Colonic mucosa (tissue), 4 donors: ENCODE data around the gene HUS1B. TPM values are rescaled to one million over a fixed set of nuclear protein-coding genes. Genes with fewer than 3 reads are reported as not detected.

Experiments
- DNase-seq: peaks from one replicate; pipeline ENCODE4 v3.0.0-alpha.2; 2020
- H3K27ac ChIP-seq: fragments of 200-600 bp; one replicate; pipeline ENCODE4 v1.8.0; 2021
- H3K27me3 ChIP-seq: fragments of 200-600 bp; one replicate; pipeline ENCODE4 v1.8.0; 2021
- H3K36me3 ChIP-seq: fragments of 200-600 bp; one replicate; pipeline ENCODE4 v1.8.0; 2021
- H3K4me1 ChIP-seq: fragments of 200-600 bp; one replicate; pipeline ENCODE4 v1.8.0; 2021; ENCODE audit warnings: mild to moderate bottlenecking
- H3K4me3 ChIP-seq: fragments of 200-600 bp; one replicate; pipeline ENCODE4 v1.8.0; 2021
- H3K9ac ChIP-seq, 2 donors: one replicate each; pipeline ENCODE4 v1.7.0; 2013; ENCODE audit warnings: control low read depth in 2 of 2, low read depth in 2 of 2, low read length in 2 of 2
- H3K9me3 ChIP-seq: fragments of 200-600 bp; one replicate; pipeline ENCODE4 v1.8.0; 2021
- CTCF ChIP-seq: fragments of 200-600 bp; IDR thresholded peaks from one replicate; pipeline ENCODE4 v1.8.0; 2022; ENCODE audit warnings: antibody characterized with exemption, mild to moderate bottlenecking
- intact Hi-C: fragments of 100-400 bp; cut with DNase I; formaldehyde crosslinking; loops from one replicate; pipeline ENCODE4 v1.14.1; 2022
- total RNA-seq, 2 donors: library from RNA; stranded (reverse); fragmentation: NEBNext Ultra II Directional in 1 of 2; extraction: Animal tissue kit (Norgen Biotek cat#: 25700) in 1 of 2; gene quantifications; one replicate each; pipeline ENCODE4 v1.2.1, GENCODE V29; 2021
- donor health status: healthy.
- donor health status: DM: no; HTN: no; CAD: no.
- donor health status: DM: no; HTN: no; CAD: no.

The HUS1B gene
- total RNA-seq, 2 donors from 2014 or later: 0.64 to 1.1 TPM

- Histone ChIP-seq H3K36me3 (no peaks in the 10 kb centered on the region), H3K27ac (peak within 1 kb of the TSS; percentile 91), H3K9me3 (no peaks in the 10 kb centered on the region), H3K4me3 (peak within 1 kb of the TSS; percentile 97), H3K27me3 (no peaks in the 10 kb centered on the region), H3K9ac (peak within 1 kb of the TSS; percentile 75 to 77), H3K4me1 (peaks cover 3% of the 10 kb centered on the region)
- intact Hi-C loops: no loop called here
- TF ChIP-seq CTCF: no peak
- peak; percentile 90 for DNase-seq
Measured at GRCh38 chr6:692858-693722, 36.2 kb upstream of the HUS1B start, which contains the start of gene EXOC2. TSS of gene EXOC2 (minus strand) at chr6:693139. CDS start at chr6:637818, 55,321 bp downstream.

GRCh38 chr6:692356-692851 lies 35.5 kb upstream of the HUS1B start:
- peak overlapping the region; percentile 97 for H3K4me3 ChIP-seq
- H3K27me3 ChIP-seq: no peaks in the 10 kb centered on the region
- peaks cover 3% of the 10 kb centered on the region for H3K4me1 ChIP-seq
- intact Hi-C loops: no loop called here
- no peak for TF ChIP-seq CTCF
- H3K9ac ChIP-seq: peak overlapping the region; percentile 75 to 77
- no peaks in the 10 kb centered on the region for H3K9me3 ChIP-seq
- no peaks in the 10 kb centered on the region for H3K36me3 ChIP-seq
- DNase-seq: peak; percentile 72
- peak overlapping the region; percentile 91 for H3K27ac ChIP-seq

GRCh38 chr6:689223-689622 lies 32.3 kb upstream of the HUS1B start:
- intact Hi-C loops: no loop called here
- Histone ChIP-seq H3K36me3 (no peaks in the 10 kb centered on the region), H3K9me3 (no peaks in the 10 kb centered on the region), H3K4me1 (peaks cover 3% of the 10 kb centered on the region), H3K27me3 (no peaks in the 10 kb centered on the region), H3K27ac (no peak overlapping the region), H3K4me3 (no peak overlapping the region), H3K9ac (no peak overlapping the region)
- no peak for DNase-seq
- no peak for TF ChIP-seq CTCF

- Histone ChIP-seq H3K4me1 (peaks cover under 1% of the 10 kb centered on the region), H3K27ac (no peak overlapping the region), H3K9ac (no peak overlapping the region), H3K9me3 (no peaks in the 10 kb centered on the region), H3K27me3 (no peaks in the 10 kb centered on the region), H3K36me3 (no peaks in the 10 kb centered on the region), H3K4me3 (no peak overlapping the region)
- intact Hi-C loops: no loop called here
- TF ChIP-seq CTCF: no peak
- no peak for DNase-seq
Measured at GRCh38 chr6:686497-686896, 29.6 kb upstream of the HUS1B start.

- no peak overlapping the region for H3K4me3 ChIP-seq
- TF ChIP-seq CTCF: no peak
- H3K27ac ChIP-seq: peak overlapping the region; percentile 34
- no peak overlapping the region for H3K9ac ChIP-seq
- H3K9me3 ChIP-seq: no peaks in the 10 kb centered on the region
- intact Hi-C loops: no loop called here
- H3K27me3 ChIP-seq: no peaks in the 10 kb centered on the region
- H3K36me3 ChIP-seq: no peaks in the 10 kb centered on the region
- no peak for DNase-seq
- no peaks in the 10 kb centered on the region for H3K4me1 ChIP-seq
Measured at GRCh38 chr6:684831-685636, 28.1 kb upstream of the HUS1B start.
